ENCODE data around the gene RCSD1.

DNA sequence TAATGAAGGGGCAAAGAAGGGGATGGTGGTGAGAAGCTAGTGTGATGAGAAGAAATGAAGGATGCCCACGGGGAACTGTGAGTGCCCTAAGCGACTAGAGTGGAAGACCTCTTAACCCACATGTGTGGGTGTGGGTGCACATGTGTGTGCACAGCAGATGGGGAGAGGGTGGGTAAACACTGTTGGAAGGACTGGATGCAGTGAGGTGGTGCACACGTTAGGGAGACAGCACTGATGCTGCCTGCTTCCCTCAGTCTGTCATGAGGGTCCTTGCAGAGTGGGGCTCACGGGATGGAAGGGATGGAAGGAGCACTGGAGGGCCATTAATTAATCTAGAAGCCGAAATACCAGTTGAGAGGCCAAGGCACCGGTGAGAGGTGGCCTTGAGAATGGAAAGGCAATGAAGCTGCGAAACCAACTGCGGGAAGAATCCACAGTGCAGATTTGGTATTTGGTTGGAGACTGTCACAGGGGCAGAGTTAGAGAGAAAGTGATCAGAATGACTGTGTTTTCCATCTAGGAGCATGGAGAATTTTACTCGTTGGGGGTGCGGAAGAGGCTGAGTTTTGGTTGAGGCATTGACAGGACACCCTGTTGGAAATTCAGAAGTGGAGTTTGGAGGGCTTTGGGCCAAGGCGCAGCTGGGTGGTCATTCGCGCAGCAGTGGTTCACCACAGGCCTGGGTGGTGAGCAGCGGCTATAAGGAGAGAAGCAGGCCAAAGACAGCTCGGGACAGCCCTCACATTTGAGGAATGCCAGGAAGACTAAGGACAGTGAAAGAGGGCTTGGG lies 15.8 kb downstream of the RCSD1 start:
- TF ChIP-seq EZH2 (IDR thresholded peaks at IDR 0.05; ENCODE audit: borderline replicate concordance, low read depth, low read length, severe bottlenecking) = no peak
- no peak for TF ChIP-seq CTCF (IDR thresholded peaks at IDR 0.05; ENCODE audit: borderline replicate concordance, extremely low read depth, low read length, poor library complexity, severe bottlenecking)
